AG09319 (cell line): ENCODE results near the gene RBMS1.

Experiments
- DNase-seq: peaks from one replicate; pipeline ENCODE4 v3.0.0-alpha.2; 2010; ENCODE audit warnings: low read depth; ENCODE audit errors: extremely low read depth
- TF ChIP-seq, protein P1 (sequence below): IDR thresholded peaks from 2 replicates; pipeline ENCODE4 v1.5.1; 2011; ENCODE audit warnings: low read depth, mild to moderate bottlenecking, inconsistent platforms, low read length, moderate library complexity

RBMS1 gene, protein sequence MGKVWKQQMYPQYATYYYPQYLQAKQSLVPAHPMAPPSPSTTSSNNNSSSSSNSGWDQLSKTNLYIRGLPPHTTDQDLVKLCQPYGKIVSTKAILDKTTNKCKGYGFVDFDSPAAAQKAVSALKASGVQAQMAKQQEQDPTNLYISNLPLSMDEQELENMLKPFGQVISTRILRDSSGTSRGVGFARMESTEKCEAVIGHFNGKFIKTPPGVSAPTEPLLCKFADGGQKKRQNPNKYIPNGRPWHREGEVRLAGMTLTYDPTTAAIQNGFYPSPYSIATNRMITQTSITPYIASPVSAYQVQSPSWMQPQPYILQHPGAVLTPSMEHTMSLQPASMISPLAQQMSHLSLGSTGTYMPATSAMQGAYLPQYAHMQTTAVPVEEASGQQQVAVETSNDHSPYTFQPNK

DNA sequence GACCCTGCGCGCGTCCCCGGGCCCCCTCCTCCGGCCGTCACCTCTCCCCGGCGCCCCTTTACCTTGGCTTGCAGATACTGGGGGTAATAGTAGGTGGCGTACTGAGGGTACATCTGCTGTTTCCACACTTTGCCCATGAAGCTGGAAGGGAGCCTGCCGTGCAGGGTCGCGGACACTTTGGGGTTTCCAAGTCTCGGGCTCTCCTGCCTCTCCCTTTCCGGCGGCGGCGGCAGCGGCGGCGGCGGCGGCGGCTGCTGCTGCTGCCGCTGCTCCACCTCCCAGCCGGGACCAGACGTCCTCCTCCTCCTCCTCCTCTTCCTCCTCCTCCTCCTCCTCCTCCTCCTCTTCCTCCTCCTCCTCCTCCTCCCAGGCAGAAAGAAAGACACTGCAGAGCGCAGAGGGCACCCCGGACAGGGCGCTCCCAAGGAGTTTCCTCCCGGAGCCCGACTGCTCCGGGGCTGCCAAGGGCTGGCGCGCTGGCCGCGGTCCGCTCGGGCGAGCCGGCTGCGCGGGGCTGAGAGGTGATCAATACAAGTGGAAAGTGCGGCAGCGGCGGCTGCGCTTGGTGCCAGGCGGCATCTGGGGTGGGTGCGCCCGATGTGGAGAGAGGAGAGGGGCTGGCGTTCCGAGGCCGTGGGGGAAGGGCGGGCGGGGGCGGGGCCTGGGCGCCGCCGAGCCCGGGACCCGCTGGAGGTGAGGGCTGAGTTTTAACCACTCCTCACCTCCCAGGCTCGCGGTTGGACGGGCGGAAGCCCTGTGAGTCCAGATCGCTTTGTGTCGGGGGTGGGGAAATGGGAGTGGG, at the start of gene RBMS1:
Gene RBMS1, minus strand, starts transcription at position 581 of the 802 bp plus-strand sequence. Its CDS starts 444 bp downstream, at position 137.
- TF ChIP-seq, protein P1, sequence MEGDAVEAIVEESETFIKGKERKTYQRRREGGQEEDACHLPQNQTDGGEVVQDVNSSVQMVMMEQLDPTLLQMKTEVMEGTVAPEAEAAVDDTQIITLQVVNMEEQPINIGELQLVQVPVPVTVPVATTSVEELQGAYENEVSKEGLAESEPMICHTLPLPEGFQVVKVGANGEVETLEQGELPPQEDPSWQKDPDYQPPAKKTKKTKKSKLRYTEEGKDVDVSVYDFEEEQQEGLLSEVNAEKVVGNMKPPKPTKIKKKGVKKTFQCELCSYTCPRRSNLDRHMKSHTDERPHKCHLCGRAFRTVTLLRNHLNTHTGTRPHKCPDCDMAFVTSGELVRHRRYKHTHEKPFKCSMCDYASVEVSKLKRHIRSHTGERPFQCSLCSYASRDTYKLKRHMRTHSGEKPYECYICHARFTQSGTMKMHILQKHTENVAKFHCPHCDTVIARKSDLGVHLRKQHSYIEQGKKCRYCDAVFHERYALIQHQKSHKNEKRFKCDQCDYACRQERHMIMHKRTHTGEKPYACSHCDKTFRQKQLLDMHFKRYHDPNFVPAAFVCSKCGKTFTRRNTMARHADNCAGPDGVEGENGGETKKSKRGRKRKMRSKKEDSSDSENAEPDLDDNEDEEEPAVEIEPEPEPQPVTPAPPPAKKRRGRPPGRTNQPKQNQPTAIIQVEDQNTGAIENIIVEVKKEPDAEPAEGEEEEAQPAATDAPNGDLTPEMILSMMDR = no peak
- no peak for DNase-seq

DNA sequence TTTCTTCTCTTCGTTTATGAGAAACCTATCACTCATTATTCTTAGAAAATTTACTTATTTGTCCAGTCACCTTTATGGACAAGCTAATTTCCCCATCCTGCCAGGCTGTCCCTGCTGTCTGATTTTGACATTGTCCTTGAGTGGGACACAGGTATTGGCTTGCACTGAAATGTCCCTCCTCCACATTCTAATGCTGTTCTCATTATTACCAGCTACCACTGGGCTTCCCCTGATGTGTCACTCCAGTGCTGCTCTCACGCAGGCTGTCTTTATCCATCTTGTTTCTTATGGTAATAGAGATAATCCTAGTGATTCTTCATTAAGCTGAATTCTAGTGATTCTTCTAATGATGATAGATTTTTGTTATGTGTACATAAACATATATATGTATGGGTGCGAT, 48.1 kb upstream of the RBMS1 start:
- TF ChIP-seq, protein P1 = no peak
- no peak for DNase-seq

DNA sequence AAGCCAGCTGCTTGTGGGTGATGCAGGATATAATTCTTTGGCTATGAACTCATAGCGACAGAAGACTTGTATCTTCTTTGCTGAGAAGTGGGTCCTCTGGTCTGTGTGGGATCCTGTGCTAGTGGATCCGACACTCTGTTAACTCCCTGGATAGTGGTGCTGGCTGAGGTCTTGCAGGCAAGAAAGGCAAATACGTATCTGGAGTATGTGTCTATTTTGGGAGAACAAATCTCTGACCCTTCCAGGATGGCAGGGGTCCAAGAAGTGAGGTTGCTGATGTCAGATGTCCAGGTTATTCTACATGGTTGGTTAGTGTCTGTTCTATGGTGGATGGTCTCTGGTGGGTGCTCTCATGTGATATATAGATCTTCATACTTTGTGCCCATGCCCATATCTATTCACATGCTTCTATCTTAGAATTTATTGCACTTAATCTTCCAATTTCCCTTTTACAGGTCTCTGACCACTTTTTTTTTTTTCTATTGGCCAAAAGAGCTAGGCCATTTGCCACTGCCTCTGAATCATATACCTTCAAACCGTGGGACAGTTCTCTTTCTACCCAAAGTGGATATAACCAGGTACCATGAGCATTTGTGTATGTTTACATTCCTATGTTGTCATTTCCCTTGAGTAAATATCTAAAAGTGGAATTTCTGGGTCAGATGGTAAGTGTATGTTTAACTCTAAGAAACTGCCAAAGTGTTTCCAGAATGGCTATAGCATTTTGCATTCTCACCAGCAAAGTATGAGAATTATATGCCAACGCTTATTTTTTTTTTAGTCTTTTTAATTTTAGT, 45.1 kb upstream of the RBMS1 start:
- TF ChIP-seq, protein P1 = no peak
- no peak for DNase-seq

DNA sequence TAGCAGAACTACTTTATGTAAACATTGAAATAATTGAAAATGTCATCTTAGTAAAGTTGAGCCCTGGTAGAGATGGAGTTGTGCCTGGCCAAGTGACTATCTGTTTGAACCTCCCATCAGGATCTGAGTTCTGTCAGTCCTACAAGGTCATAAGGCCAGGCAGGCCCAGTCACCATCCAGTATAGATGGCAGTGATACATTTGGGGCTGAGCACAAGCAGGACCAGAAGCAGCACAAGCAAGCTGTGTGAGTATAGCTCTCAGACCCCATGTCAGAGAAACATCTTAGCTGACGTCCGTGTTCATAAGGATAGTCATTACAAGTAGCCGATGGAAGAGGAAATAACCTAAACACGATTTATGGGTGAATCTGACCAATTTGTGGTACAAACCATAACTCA, 44.5 kb upstream of the RBMS1 start:
- DNase-seq = no peak
- TF ChIP-seq, protein P1 = no peak

DNA sequence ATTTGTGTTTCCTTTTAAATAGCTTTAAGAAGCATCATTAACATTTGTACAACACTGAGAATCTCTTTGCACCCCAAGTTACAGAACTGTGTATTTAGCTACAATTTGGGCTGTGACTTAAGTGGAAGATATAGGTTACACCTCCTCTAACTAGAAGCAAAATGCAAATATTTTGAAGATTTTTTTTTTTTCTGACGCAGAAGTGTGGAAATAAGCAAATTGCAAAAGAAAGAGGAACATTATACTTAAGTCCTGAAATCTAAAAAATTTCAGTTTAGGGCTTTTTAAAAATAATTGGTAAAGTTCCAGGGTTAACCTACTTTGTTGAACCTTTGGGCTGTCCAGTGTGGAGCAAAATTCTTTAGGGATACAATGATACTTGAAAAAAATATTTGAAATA, 41.4 kb upstream of the RBMS1 start:
- TF ChIP-seq, protein P1 = no peak
- DNase-seq = no peak

DNA sequence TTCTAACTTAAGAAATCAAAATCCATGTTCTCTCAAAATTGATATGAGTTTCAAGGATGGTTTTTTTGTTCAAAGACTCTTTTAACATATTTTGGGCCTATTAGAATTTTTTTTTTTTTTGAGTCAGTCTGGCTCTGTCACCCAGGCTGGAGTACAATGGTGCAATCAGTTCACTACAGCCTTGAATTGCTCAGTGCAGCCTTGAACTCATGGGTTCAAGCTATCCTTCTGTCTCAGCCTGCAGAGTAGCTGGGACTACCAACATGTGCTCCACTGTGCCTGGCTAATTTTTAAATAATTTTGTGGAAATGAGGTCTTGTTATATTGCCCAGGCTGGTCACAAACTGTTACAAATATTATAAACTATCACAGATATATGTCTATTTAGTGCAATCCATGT, 40.6 kb upstream of the RBMS1 start:
- TF ChIP-seq, protein P1 = no peak
- DNase-seq = no peak
